ENCODE measurements around the gene CRLF1.

GRCh38 chr19:18604820-18605159 lies 1.8 kb downstream of the CRLF1 start:
- TF ChIP-seq CTCF (IDR thresholded peaks at IDR 0.05; ENCODE audit: low read depth, low read length): no peak
- no peak for TF ChIP-seq EZH2phosphoT487 (IDR thresholded peaks at IDR 0.05; ENCODE audit: low read depth)

All from OCI-LY3 (cell line).